ENCODE data around the gene CASTOR2. TPM values are rescaled to one million over a fixed set of nuclear protein-coding genes. Genes with fewer than 3 reads are reported as not detected.

The CASTOR2 gene
- total RNA-seq: 34.7 and 34.9 TPM in 2 replicates

DNA sequence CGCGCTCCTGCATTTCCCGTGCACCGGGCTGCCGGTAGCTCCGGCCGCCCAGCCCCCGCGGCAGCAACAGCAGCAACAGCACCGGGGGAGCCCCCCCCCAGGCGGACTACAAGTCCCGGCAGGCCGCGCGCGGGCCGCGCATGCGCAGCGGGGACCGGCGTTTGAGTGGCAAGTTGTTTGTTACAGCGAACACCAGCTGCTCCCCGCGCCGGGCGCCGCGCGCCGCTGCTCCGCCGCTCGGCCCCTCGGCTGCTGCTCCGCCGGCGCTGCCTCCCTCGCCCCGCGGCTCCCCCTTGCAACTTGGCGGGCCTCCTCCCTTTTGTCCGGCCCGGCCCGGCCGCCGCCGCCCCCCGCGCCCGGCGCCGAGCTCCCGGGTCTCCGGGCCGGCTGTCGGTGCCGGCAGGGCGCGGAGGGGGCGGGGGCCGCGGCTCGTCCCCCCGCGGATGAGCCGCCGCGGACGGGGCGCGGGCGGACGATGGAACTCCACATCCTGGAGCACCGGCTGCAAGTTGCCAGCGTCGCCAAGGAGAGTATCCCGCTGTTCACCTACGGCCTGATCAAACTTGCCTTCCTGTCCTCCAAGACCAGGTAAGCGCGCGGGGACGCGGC is at the start of gene CASTOR2:
Gene CASTOR2, plus strand, starts transcription at position 195 of the 609 bp plus-strand sequence. Its CDS starts 281 bp downstream, at position 476.

Other genes with a start within 250 kb of the CASTOR2 start
- not detected in 2 replicates for gene NCF1, start 190.7 kb upstream of the CASTOR2 start, total RNA-seq
- 11.8 and 17.8 TPM in 2 replicates for gene GTF2IRD2, start 113.1 kb upstream of the CASTOR2 start, total RNA-seq
- gene RCC1L, start 109.1 kb downstream of the CASTOR2 start, total RNA-seq: 45.4 and 53.9 TPM in 2 replicates
- gene GTF2IRD2B, start 127.9 kb downstream of the CASTOR2 start, total RNA-seq: 25.7 and 36.2 TPM in 2 replicates

All from hair follicle dermal papilla cell (primary cell).